Measurements from ENCODE around the gene FUNDC1.

Gene FUNDC1

GRCh38 chrX:44544036-44544435, 1.4 kb upstream of the FUNDC1 start:
- H3K27ac ChIP-seq (ENCODE audit: low read depth, low read length, poor library complexity, severe bottlenecking), result no peak overlapping the region
- H3F3A ChIP-seq (ENCODE audit: insufficient read depth, low read length), result no peaks in the 10 kb centered on the region
- H3K36me3 ChIP-seq (ENCODE audit: insufficient read depth, low read length), result no peaks in the 10 kb centered on the region
- no peaks in the 10 kb centered on the region for H3K9me3 ChIP-seq (ENCODE audit: low read length)
- H3K4me2 ChIP-seq (ENCODE audit: low read length), result no peak overlapping the region
- no peaks in the 10 kb centered on the region for H3K9me2 ChIP-seq (ENCODE audit: low read depth, low read length)
- H3K4me3 ChIP-seq (ENCODE audit: low read depth, low read length, poor library complexity, severe bottlenecking), result no peak overlapping the region
- TF ChIP-seq CTCF (IDR thresholded peaks at IDR 0.05; ENCODE audit: low read length) (no peak), EZH2 (IDR thresholded peaks at IDR 0.05; ENCODE audit: borderline replicate concordance, low read length) (no peak)
- no peak overlapping the region for H3K9ac ChIP-seq (ENCODE audit: low read length)
- H3K27me3 ChIP-seq (ENCODE audit: insufficient read depth, low read length), result no peaks in the 10 kb centered on the region
- peaks cover 8% of the 10 kb centered on the region for H3K79me2 ChIP-seq (ENCODE audit: insufficient read depth, low read length)
- H4K20me1 ChIP-seq (ENCODE audit: insufficient read depth, low read length), result no peaks in the 10 kb centered on the region
- peaks cover 16% of the 10 kb centered on the region for H3K4me1 ChIP-seq (ENCODE audit: insufficient read depth, low read length, severe bottlenecking)
- no peak overlapping the region for H2AFZ ChIP-seq (ENCODE audit: low read length)

- H3K9me3 ChIP-seq (ENCODE audit: low read length), result no peaks in the 10 kb centered on the region
- no peaks in the 10 kb centered on the region for H3K9me2 ChIP-seq (ENCODE audit: low read depth, low read length)
- H3K27me3 ChIP-seq (ENCODE audit: insufficient read depth, low read length), result no peaks in the 10 kb centered on the region
- H3K27ac ChIP-seq (ENCODE audit: low read depth, low read length, poor library complexity, severe bottlenecking), result no peak overlapping the region
- TF ChIP-seq EZH2 (IDR thresholded peaks at IDR 0.05; ENCODE audit: borderline replicate concordance, low read length) (no peak), CTCF (IDR thresholded peaks at IDR 0.05; ENCODE audit: low read length) (no peak)
- H2AFZ ChIP-seq (ENCODE audit: low read length), result no peak overlapping the region
- H3K79me2 ChIP-seq (ENCODE audit: insufficient read depth, low read length), result no peaks in the 10 kb centered on the region
- H3F3A ChIP-seq (ENCODE audit: insufficient read depth, low read length), result no peaks in the 10 kb centered on the region
- H3K9ac ChIP-seq (ENCODE audit: low read length), result no peak overlapping the region
- H3K4me3 ChIP-seq (ENCODE audit: low read depth, low read length, poor library complexity, severe bottlenecking), result no peak overlapping the region
- H3K4me2 ChIP-seq (ENCODE audit: low read length), result no peak overlapping the region
- peaks cover 16% of the 10 kb centered on the region; the same call in 1 of the 2 replicates for H3K36me3 ChIP-seq (ENCODE audit: insufficient read depth, low read length)
- peaks cover 2% of the 10 kb centered on the region for H3K4me1 ChIP-seq (ENCODE audit: insufficient read depth, low read length, severe bottlenecking)
- no peaks in the 10 kb centered on the region for H4K20me1 ChIP-seq (ENCODE audit: insufficient read depth, low read length)
These were observed 6.5 kb downstream of the FUNDC1 start for GRCh38 chrX:44536198-44536597.

- Histone ChIP-seq H3K27me3 (ENCODE audit: insufficient read depth, low read length) (no peaks in the 10 kb centered on the region), H3K36me3 (ENCODE audit: insufficient read depth, low read length) (peaks cover 3% of the 10 kb centered on the region; the same call in 1 of the 2 replicates), H3K9me2 (ENCODE audit: low read depth, low read length) (no peaks in the 10 kb centered on the region), H3K4me1 (ENCODE audit: insufficient read depth, low read length, severe bottlenecking) (no peaks in the 10 kb centered on the region), H3K4me2 (ENCODE audit: low read length) (no peak overlapping the region), H3K79me2 (ENCODE audit: insufficient read depth, low read length) (no peaks in the 10 kb centered on the region), H3K9me3 (ENCODE audit: low read length) (no peaks in the 10 kb centered on the region), H3K4me3 (ENCODE audit: low read depth, low read length, poor library complexity, severe bottlenecking) (no peak overlapping the region), H3K27ac (ENCODE audit: low read depth, low read length, poor library complexity, severe bottlenecking) (no peak overlapping the region), H3K9ac (ENCODE audit: low read length) (no peak overlapping the region), H4K20me1 (ENCODE audit: insufficient read depth, low read length) (no peaks in the 10 kb centered on the region), H2AFZ (ENCODE audit: low read length) (no peak overlapping the region), H3F3A (ENCODE audit: insufficient read depth, low read length) (no peaks in the 10 kb centered on the region)
- TF ChIP-seq CTCF (IDR thresholded peaks at IDR 0.05; ENCODE audit: low read length), result no peak
- no peak for TF ChIP-seq EZH2 (IDR thresholded peaks at IDR 0.05; ENCODE audit: borderline replicate concordance, low read length)
These were observed 13.3 kb downstream of the FUNDC1 start for GRCh38 chrX:44529310-44529709.

Data from OCI-LY1 (cell line).